Breast epithelium (tissue), 4 donors: ENCODE data around the gene MDN1. TPM values are rescaled to one million over a fixed set of nuclear protein-coding genes. Genes with fewer than 3 reads are reported as not detected.

Source experiments
- DNase-seq, 2 donors: peaks; one replicate each; pipeline ENCODE4 v3.0.0-alpha.2; 2019; ENCODE audit warnings: low spot score in 2 of 2
- H3K27ac ChIP-seq, 2 donors: fragments of 200-600 bp; sonication (generic) in 1 of 2; one replicate each; pipeline ENCODE4 v1.5.1; 2016 to 2019; ENCODE audit warnings: mild to moderate bottlenecking in 1 of 2
- H3K27me3 ChIP-seq, 2 donors: fragments of 200-600 bp; sonication (generic) in 1 of 2; one replicate each; pipeline versions ENCODE4 v1.5.1 to v1.6.0; 2017 to 2019; ENCODE audit warnings: control low read depth in 1 of 2, mild to moderate bottlenecking in 1 of 2
- H3K36me3 ChIP-seq: fragments of 200-600 bp; one replicate; pipeline ENCODE4 v1.5.1; 2019
- H3K4me1 ChIP-seq, 2 donors: fragments of 200-600 bp; sonication (generic); one replicate each; pipeline ENCODE4 v1.5.1; 2016 to 2019; ENCODE audit warnings: control low read depth in 1 of 2
- H3K4me3 ChIP-seq, 3 donors: fragments of 200-600 bp; sonication (generic); 1 replicate in 2 of 3; 2 replicates in 1 of 3; pipeline ENCODE4 v1.5.1; 2016 to 2019; ENCODE audit warnings: mild to moderate bottlenecking in 3 of 3, moderate library complexity in 2 of 3
- H3K9me3 ChIP-seq, 2 donors: fragments of 200-600 bp; sonication (generic) in 1 of 2; one replicate each; pipeline ENCODE4 v1.5.1; 2016 to 2019; ENCODE audit warnings: control low read depth in 1 of 2
- POLR2A ChIP-seq: fragments of 450-650 bp; IDR thresholded peaks from one replicate; pipeline ENCODE4 v1.6.1; 2016; ENCODE audit warnings: antibody characterized with exemption, mild to moderate bottlenecking, moderate library complexity
- POLR2AphosphoS5 ChIP-seq, 3 donors: sonication (generic); formaldehyde crosslinking; IDR thresholded peaks; one replicate each; pipeline ENCODE4 v1.6.1; 2017; ENCODE audit warnings: antibody characterized with exemption in 3 of 3
- intact Hi-C: fragments of 100-400 bp; cut with DNase I; formaldehyde crosslinking; loops from one replicate; pipeline ENCODE4 v1.15.1; 2023; ENCODE audit warnings: low total_unique reads
- total RNA-seq, 3 donors: library from RNA; depleted of rRNA; stranded (reverse); fragments of >200 nt; gene quantifications; one replicate each; pipeline ENCODE4 v1.1.0, GENCODE V29; 2016
- TF ChIP-seq, protein P1 (sequence below), 3 donors: fragments of 450-650 bp; IDR thresholded peaks; one replicate each; pipeline ENCODE4 v1.5.1; 2016 to 2017; ENCODE audit warnings: antibody characterized with exemption in 3 of 3, mild to moderate bottlenecking in 3 of 3, moderate library complexity in 3 of 3

MDN1 gene, protein sequence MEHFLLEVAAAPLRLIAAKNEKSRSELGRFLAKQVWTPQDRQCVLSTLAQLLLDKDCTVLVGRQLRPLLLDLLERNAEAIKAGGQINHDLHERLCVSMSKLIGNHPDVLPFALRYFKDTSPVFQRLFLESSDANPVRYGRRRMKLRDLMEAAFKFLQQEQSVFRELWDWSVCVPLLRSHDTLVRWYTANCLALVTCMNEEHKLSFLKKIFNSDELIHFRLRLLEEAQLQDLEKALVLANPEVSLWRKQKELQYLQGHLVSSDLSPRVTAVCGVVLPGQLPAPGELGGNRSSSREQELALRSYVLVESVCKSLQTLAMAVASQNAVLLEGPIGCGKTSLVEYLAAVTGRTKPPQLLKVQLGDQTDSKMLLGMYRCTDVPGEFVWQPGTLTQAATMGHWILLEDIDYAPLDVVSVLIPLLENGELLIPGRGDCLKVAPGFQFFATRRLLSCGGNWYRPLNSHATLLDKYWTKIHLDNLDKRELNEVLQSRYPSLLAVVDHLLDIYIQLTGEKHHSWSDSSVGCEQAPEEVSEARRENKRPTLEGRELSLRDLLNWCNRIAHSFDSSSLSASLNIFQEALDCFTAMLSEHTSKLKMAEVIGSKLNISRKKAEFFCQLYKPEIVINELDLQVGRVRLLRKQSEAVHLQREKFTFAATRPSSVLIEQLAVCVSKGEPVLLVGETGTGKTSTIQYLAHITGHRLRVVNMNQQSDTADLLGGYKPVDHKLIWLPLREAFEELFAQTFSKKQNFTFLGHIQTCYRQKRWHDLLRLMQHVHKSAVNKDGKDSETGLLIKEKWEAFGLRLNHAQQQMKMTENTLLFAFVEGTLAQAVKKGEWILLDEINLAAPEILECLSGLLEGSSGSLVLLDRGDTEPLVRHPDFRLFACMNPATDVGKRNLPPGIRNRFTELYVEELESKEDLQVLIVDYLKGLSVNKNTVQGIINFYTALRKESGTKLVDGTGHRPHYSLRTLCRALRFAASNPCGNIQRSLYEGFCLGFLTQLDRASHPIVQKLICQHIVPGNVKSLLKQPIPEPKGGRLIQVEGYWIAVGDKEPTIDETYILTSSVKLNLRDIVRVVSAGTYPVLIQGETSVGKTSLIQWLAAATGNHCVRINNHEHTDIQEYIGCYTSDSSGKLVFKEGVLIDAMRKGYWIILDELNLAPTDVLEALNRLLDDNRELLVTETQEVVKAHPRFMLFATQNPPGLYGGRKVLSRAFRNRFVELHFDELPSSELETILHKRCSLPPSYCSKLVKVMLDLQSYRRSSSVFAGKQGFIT (N-terminal part only)
- 10 to 100 TPM; 24.6 to 38.8 (median 38.0) TPM for total RNA-seq

DNA sequence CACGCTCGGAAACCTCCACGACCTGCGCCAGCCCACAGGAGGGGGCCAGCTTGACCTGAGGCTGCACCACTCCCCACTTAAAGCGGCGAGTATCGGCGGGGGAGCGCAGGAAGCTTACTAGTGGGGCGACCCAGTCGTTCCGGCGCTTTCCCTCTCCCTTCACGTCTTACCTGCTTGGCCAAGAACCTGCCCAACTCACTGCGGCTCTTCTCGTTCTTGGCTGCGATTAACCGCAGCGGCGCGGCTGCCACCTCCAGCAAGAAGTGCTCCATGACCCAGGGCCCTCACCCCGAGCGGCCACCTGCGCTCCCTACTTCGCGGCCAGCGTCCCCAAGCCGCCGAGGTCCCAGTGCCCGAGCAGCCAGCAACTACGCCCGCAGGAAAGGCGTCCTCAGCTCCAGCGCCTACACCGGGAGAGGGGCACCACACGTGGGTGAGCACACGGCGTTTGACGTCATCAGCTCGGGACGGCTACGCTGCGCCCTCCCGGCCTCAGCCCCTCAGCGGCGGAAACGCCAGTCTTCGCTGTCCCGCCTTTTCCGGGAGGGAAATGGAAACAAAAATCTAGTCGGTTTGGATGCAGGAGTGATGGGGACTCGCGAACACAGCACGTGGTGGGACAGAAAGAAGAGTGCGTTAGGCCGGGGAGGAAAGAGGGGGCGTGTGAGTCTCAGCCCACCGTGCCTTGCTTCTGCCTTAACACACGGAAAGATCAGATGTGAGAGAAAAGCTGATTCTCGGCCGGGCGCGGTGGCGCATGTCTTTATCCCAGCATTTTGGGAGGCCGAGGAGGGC, at the start of gene MDN1:
Gene MDN1 (minus strand): TSS at position 459 of the 795 bp plus-strand sequence. CDS start 187 bp downstream, at position 272.
- Histone ChIP-seq H3K36me3 (no peaks in the 10 kb centered on the region), H3K27me3 (no peaks in the 10 kb centered on the region), H3K4me3 (peak within 1 kb of the TSS; percentile 80 to 90 (median 87)), H3K27ac (peak within 1 kb of the TSS; percentile 89 to 93), H3K4me1 (no peaks in the 10 kb centered on the region), H3K9me3 (no peaks in the 10 kb centered on the region)
- DNase-seq: peak; percentile 84 to 85
- TF ChIP-seq, protein P1, sequence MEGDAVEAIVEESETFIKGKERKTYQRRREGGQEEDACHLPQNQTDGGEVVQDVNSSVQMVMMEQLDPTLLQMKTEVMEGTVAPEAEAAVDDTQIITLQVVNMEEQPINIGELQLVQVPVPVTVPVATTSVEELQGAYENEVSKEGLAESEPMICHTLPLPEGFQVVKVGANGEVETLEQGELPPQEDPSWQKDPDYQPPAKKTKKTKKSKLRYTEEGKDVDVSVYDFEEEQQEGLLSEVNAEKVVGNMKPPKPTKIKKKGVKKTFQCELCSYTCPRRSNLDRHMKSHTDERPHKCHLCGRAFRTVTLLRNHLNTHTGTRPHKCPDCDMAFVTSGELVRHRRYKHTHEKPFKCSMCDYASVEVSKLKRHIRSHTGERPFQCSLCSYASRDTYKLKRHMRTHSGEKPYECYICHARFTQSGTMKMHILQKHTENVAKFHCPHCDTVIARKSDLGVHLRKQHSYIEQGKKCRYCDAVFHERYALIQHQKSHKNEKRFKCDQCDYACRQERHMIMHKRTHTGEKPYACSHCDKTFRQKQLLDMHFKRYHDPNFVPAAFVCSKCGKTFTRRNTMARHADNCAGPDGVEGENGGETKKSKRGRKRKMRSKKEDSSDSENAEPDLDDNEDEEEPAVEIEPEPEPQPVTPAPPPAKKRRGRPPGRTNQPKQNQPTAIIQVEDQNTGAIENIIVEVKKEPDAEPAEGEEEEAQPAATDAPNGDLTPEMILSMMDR (IDR thresholded peaks at IDR 0.05): peak in 1 of 3 donors; percentile 7
- peak; percentile 80 to 91 (median 85) for TF ChIP-seq POLR2AphosphoS5 (IDR thresholded peaks at IDR 0.05)
- peak; percentile 51 for TF ChIP-seq POLR2A
- intact Hi-C loops: no loop called here

DNA sequence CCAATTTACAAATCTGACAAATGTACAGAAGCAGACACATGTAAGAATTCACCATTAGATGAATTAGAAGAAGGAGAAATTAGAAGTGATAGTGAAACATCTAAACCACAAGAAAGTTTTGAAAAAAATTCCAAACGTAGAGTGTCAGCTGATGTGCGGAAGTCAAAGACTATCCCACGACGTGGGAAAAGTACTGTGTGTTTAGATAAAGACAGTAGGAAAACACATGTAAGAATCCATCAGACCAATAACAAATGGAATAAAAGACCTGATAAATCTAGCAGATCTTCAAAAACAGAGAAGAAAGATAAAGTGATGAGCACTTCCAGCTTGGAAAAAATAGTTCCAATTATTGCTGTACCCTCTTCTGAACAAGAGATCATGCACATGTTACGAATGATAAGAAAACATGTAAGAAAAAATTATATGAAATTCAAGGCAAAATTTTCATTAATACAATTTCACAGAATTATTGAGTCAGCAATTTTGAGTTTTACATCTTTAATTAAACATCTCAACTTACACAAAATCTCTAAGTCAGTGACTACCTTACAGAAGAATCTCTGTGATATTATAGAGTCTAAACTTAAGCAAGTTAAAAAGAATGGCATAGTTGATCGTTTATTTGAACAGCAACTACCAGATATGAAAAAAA, 46.6 kb upstream of the MDN1 start:
- H3K9me3 ChIP-seq: no peaks in the 10 kb centered on the region
- no peaks in the 10 kb centered on the region for H3K4me1 ChIP-seq
- no peak for DNase-seq
- H3K4me3 ChIP-seq: no peak overlapping the region
- TF ChIP-seq, protein P1 (IDR thresholded peaks at IDR 0.05): no peak
- TF ChIP-seq POLR2AphosphoS5 (IDR thresholded peaks at IDR 0.05): no peak
- H3K36me3 ChIP-seq: no peaks in the 10 kb centered on the region
- intact Hi-C loops: no loop called here
- no peaks in the 10 kb centered on the region for H3K27me3 ChIP-seq
- no peak overlapping the region for H3K27ac ChIP-seq

DNA sequence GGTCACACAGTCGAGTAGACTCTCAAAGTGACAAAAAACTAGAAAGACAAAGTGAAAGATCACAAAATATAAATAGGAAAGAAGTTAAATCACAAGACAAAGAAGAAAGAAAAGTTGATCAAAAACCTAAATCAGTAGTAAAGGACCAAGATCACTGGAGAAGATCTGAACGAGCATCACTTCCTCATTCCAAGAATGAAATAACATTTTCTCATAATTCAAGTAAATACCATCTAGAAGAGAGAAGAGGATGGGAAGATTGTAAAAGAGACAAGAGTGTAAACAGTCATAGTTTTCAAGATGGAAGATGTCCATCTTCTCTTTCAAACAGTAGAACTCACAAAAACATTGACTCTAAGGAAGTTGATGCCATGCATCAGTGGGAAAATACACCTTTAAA, 43.1 kb upstream of the MDN1 start:
- Histone ChIP-seq H3K9me3 (no peaks in the 10 kb centered on the region), H3K4me3 (no peak overlapping the region), H3K36me3 (no peaks in the 10 kb centered on the region), H3K27ac (no peak overlapping the region), H3K4me1 (no peaks in the 10 kb centered on the region), H3K27me3 (no peaks in the 10 kb centered on the region)
- TF ChIP-seq POLR2AphosphoS5 (IDR thresholded peaks at IDR 0.05) (no peak), POLR2A (no peak)
- TF ChIP-seq, protein P1 (IDR thresholded peaks at IDR 0.05): no peak
- DNase-seq: no peak
- intact Hi-C loops: no loop called here

DNA sequence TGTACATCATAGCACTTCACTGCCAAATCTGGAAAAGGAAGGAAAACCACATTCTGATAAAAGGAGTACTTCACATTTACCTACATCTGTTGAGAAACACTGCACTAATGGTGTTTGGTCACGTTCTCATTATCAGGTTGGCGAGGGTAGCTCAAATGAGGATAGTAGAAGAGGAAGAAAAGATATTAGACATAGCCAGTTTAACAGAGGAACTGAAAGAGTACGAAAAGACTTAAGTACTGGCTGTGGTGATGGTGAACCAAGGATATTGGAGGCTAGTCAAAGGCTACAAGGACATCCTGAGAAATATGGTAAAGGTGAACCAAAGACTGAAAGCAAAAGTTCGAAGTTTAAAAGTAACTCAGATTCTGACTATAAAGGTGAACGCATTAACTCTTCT, 42.7 kb upstream of the MDN1 start:
- Histone ChIP-seq H3K4me3 (no peak overlapping the region), H3K9me3 (no peaks in the 10 kb centered on the region), H3K27me3 (no peaks in the 10 kb centered on the region), H3K4me1 (no peaks in the 10 kb centered on the region), H3K27ac (no peak overlapping the region), H3K36me3 (no peaks in the 10 kb centered on the region)
- intact Hi-C loops: no loop called here
- DNase-seq: no peak
- TF ChIP-seq POLR2A (no peak), POLR2AphosphoS5 (IDR thresholded peaks at IDR 0.05) (no peak)
- TF ChIP-seq, protein P1 (IDR thresholded peaks at IDR 0.05): no peak
